ENCODE measurements around the gene ADAMTS13. TPM values are rescaled to one million over a fixed set of nuclear protein-coding genes. Genes with fewer than 3 reads are reported as not detected.

Gene ADAMTS13
- polyA plus RNA-seq, 1 donor from 2014 or later, result 0.35 TPM

DNA sequence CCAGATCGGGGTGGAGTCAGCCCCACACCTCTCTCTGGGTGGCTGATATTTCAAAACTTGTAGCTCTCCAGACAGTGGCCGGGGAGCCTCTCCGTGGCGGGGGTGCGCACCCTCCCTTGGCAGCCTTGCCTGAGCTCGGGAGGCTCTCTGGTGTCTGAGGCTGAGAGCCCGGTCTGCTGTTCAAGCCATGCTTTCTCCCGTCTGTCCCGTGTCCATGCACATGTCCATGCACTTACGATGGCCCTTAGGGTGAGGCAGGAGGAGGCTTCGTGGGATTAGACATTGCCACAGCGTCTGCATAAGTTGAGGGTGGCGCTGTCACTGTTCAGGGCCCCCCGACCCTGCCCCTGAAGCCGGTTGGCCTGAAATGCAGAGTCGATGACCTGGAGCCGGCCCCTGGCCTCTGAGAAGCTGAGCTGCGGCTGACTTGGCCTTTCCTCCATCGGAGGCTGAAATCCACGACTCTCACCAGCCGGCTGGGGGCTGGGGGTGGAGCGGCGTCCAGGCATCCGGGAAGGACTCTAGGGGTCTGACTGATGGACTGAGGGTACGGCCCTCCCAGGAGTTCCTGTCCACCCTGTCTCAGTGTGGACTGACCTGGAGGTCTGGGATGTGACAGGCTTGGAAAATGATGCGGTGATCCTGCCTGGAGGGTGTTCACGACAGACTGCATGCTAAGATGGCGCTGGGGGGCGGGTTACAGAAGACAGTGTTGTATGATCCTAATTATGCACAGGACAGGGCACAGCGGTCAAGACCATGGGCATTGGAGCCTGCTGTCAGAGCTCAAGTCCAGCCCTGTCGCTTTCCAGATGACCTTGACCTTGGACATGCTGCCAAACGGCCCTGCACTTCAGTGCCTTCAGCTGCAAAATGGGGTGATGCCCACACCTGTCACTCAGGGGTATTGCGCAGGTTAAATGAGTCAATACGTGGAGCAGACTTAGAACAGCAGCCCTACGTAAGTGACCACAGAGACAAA, 75.0 kb downstream of the ADAMTS13 start:
- Mint-ChIP-seq H3K36me3 (no peaks in the 10 kb centered on the region), H3K4me1 (no peaks in the 10 kb centered on the region), H3K27ac (no peak overlapping the region), H3K9me3 (peaks cover 0 to 12% (median 6%) of the 10 kb centered on the region in 3 donors), H3K4me3 (no peak overlapping the region), H3K27me3 (peaks cover 5% of the 10 kb centered on the region)

DNA sequence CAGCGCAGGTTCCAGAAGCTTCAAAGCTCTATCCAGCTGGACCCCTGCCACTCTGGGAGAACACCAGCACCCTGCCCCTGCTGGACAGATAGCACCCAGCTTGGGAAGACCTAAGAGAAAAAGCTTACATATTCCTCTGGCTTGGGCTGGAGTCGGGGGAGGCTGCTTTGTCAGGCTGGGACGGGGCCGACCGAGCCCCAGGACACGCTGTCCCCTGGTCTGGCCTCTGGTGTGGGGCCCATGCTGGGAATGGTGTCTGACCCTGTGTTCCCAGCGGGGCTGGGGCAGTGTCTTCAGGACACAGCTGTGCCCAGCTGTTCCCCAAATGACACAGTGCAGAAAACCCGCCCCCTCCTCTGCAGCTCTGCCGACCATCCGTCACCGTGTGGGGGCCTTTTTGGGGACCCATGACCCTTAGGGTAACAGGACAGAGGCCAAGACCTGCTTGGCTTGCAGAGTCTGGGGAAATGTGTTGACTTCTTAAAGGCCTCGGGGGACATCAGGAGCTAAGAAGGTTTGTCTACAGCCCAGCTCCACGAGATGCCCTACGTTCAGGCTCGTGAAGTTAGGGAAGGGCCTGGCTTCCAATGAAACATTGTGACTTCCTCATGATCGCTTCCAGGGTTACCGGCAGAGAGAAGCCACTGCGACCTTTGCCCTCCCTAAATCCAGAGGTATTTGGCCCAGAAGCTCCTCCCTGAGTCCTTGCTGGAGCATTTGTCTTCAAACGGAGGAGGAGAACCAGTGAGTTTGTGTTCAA, 77.1 kb downstream of the ADAMTS13 start:
- H3K27ac Mint-ChIP-seq, result no peak overlapping the region
- no peak overlapping the region for H3K4me3 Mint-ChIP-seq
- H3K36me3 Mint-ChIP-seq, result no peaks in the 10 kb centered on the region
- H3K9me3 Mint-ChIP-seq, result peaks cover 0 to 22% (median 14%) of the 10 kb centered on the region in 3 donors
- H3K4me1 Mint-ChIP-seq, result no peaks in the 10 kb centered on the region
- peaks cover 12% of the 10 kb centered on the region for H3K27me3 Mint-ChIP-seq

DNA sequence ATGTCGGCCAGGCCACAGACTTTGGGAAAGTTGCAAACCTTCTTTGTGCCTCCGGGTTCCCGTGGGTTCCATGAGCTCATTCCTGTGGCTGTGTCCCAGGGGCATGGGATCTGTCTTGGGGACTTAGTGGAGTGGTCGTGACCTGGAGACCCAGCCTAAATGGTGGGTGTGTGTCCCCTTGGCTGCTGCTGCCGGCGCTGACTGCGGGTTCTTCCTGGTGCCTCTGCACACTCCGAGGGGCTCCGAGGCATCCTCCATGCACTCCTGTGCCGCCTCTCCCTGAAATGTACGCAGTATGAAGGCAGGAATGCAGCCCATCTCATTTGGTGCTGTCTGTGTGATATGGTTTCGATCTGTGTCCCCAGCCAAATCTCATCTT, 77.7 kb downstream of the ADAMTS13 start:
- Mint-ChIP-seq H3K27ac (no peak overlapping the region), H3K4me1 (no peaks in the 10 kb centered on the region), H3K9me3 (peaks cover 0 to 22% (median 14%) of the 10 kb centered on the region in 3 donors), H3K36me3 (no peaks in the 10 kb centered on the region), H3K4me3 (no peak overlapping the region), H3K27me3 (peaks cover 12% of the 10 kb centered on the region)

DNA sequence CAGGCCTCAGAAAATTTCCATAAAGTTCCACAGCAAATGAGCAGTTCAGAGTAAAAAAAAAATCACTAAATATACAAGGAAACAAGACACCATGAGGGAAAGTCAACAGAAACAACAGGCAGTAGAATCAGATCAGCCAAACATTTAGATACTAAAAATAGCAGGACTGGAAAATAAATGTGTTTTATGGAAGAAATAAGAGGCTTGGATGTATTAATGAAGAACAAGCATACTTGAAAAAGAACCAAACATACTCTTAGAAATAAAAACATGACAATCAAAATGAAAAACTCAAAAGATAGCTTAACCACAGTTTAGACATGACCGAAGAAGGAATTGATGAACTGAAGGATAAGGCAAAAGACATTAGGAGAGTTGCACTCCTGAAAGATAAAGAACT, 79.9 kb downstream of the ADAMTS13 start:
- Mint-ChIP-seq H3K4me1 (no peaks in the 10 kb centered on the region), H3K27me3 (peaks cover 13% of the 10 kb centered on the region), H3K27ac (no peak overlapping the region), H3K9me3 (peaks cover 0 to 22% (median 14%) of the 10 kb centered on the region in 3 donors), H3K4me3 (no peak overlapping the region), H3K36me3 (no peaks in the 10 kb centered on the region)

DNA sequence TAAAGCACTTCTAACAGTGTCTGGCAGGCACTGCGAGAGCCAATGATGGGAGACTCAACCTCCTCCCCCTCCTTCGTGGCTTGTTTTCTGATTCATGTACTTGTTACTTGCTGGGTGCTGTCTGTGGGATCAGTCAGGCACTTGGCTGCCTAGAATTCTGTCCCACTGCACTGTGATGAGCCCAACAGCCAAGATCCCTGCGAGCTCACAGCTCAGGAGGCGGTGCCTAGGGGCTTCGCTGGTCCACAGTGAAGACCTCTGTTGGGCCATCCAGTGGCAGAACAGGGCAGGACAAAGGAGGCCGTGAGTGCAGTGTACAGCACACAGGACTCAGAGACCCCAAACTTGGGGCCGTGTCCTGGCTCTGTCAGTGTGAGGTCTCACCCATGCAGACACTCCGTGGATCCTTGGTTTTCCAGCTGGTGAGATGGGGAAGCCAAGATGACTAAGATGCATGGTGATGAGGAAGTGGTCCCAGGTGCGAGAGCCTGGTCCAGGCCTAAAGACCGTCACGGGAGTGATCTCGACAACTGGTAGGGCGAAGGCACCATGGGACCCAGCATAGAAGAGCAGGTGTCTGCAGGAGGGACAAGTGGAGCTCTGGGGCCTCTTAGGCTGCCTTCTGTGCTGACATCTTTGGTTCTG, 83.1 kb downstream of the ADAMTS13 start:
- Mint-ChIP-seq H3K4me3 (no peak overlapping the region), H3K4me1 (peaks cover 0 to 4% (median 0%) of the 10 kb centered on the region in 3 donors), H3K27ac (no peak overlapping the region), H3K36me3 (no peaks in the 10 kb centered on the region), H3K27me3 (peaks cover 21% of the 10 kb centered on the region), H3K9me3 (peaks cover 0 to 22% (median 14%) of the 10 kb centered on the region in 3 donors)

DNA sequence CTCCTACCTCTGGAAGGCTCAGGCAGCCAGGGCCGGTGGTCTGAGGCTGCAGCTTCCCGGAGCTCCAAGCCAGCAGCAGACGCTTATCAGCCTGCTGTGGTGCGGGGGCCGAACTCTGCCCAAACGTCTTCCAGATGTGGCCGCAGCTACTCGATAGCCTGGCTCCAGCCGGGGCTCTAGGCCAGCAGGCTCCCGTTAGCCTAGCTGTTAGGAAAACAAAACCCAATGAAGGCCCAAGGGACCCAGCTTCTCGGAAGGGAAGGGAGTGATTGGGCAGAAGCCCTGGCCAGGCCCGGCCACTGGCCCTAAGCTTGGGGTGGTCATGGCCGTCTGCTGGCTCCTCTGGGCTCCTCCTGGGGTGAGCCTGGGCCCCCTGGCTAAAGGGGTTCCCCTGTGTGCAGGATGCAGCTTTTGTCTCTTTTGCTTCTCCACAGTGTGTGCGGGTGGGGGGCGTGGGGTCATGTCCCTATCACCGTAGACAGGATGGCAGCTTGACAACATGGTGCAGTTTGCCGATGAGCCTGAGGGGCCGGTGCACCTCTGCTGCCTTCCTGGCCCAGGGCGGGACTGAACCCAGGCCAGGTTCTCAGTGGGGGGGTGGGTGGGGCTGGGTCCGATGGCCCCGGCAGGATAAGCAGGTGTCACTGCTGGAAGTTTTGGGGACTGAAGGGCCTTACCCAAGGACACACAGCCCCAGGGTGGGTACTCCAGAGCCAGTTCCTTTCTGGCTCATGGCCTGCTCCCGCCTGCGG, 83.9 kb downstream of the ADAMTS13 start:
- peaks cover 0 to 21% (median 14%) of the 10 kb centered on the region in 3 donors for H3K9me3 Mint-ChIP-seq
- H3K27ac Mint-ChIP-seq, result no peak overlapping the region
- no peak overlapping the region for H3K4me3 Mint-ChIP-seq
- H3K27me3 Mint-ChIP-seq, result peaks cover 21% of the 10 kb centered on the region
- peaks cover 0 to 4% (median 0%) of the 10 kb centered on the region in 3 donors for H3K4me1 Mint-ChIP-seq
- no peaks in the 10 kb centered on the region for H3K36me3 Mint-ChIP-seq

DNA sequence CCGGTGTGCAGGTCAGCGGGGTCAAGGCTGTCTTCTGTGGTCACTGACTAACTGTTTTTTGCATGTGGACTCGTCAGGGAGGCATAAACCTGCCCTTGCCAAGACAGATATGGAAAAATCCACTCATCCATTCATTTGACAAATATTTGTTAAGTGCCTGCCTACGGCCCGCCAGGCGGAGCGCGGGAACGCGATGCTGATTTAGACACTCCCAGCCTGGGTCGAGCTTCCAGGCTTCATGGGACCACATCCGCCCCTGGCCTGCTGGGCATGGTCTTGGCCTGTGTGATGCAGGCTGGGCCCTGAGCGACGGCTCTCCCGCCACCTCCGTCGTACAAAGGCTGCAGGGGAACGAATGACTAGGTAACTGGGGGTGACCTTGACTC, 84.5 kb downstream of the ADAMTS13 start:
- peaks cover 21% of the 10 kb centered on the region for H3K27me3 Mint-ChIP-seq
- H3K27ac Mint-ChIP-seq, result no peak overlapping the region
- H3K36me3 Mint-ChIP-seq, result no peaks in the 10 kb centered on the region
- peaks cover 0 to 15% (median 10%) of the 10 kb centered on the region in 3 donors for H3K9me3 Mint-ChIP-seq
- no peak overlapping the region for H3K4me3 Mint-ChIP-seq
- H3K4me1 Mint-ChIP-seq, result peaks cover 0 to 4% (median 0%) of the 10 kb centered on the region in 3 donors

DNA sequence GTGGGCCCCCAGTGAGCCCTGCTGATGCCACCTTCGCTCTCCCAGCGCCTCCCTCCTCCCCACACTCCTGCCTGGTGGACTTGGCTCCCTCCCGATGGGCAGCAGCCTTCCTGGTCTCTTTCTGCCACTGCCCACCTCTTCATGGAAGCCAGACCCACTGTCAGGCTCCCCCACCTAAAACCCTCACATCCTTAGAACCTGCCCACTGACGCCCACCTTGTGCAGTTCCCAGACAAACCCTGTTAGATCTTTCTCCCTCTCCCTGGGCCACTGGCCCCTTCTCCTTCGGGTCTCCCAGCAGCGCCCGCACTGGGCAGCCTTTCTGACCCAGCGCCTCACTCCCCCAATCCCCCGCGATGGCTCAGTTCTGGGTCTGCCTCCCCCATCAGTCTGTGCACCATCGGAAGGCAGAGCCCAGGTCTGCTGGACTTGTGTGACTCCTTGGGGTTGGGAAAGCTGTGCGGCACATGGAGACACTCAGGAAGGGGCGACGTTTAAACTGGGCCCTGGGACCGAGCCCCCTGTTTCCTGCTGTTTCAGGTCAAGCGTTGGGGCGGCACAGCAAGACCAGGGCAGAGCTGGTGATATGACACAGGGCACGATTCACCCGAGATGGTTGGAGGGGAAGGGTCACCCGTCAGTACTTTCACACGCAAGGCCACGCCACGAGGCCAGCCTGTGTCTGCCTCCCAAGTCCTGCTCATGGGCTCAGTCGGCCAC, 85.2 kb downstream of the ADAMTS13 start:
- Mint-ChIP-seq H3K27me3 (peaks cover 21% of the 10 kb centered on the region), H3K27ac (no peak overlapping the region), H3K4me3 (no peak overlapping the region), H3K9me3 (peaks cover 0 to 8% (median 7%) of the 10 kb centered on the region in 3 donors), H3K4me1 (peaks cover 0 to 4% (median 0%) of the 10 kb centered on the region in 3 donors), H3K36me3 (no peaks in the 10 kb centered on the region)

DNA sequence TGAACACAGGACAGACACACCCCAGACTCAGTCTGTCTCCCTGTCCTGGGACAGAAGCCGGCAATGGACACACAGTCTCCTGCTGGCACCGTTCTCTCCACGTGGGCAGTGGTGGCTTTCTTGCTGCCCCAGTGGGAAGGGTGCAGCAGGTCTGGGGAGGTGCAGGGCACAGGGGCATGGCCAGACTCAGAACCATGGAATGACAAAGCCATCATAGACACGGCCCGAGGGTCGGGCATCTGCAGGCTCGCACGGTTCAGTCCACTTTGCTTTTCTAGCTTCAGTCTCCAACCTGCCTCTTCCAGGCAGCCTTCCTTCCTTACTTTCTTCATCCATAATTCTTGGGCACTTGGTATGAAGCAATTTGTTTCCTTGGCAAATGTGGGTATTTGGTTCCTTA, 85.9 kb downstream of the ADAMTS13 start:
- H3K36me3 Mint-ChIP-seq, result no peaks in the 10 kb centered on the region
- no peak overlapping the region for H3K4me3 Mint-ChIP-seq
- H3K4me1 Mint-ChIP-seq, result peaks cover 0 to 4% (median 0%) of the 10 kb centered on the region in 3 donors
- peaks cover 0 to 4% (median 3%) of the 10 kb centered on the region in 3 donors for H3K9me3 Mint-ChIP-seq
- no peak overlapping the region for H3K27ac Mint-ChIP-seq
- H3K27me3 Mint-ChIP-seq, result peaks cover 21% of the 10 kb centered on the region

Other genes with a start within 250 kb of the ADAMTS13 start
- not detected for gene OBP2B, start 213.1 kb upstream of the ADAMTS13 start, polyA plus RNA-seq
- not detected for gene ABO, start 147.2 kb upstream of the ADAMTS13 start, polyA plus RNA-seq
- gene SURF6, start 86.2 kb upstream of the ADAMTS13 start, polyA plus RNA-seq, result 13.4 TPM
- 26.7 TPM for gene MED22, start 74.2 kb upstream of the ADAMTS13 start, polyA plus RNA-seq
- 1,229 TPM for gene RPL7A, start 74.1 kb upstream of the ADAMTS13 start, polyA plus RNA-seq
- gene SURF1, start 65.9 kb upstream of the ADAMTS13 start, polyA plus RNA-seq, result 114 TPM
- gene SURF2, start 65.8 kb upstream of the ADAMTS13 start, polyA plus RNA-seq, result 34.7 TPM
- gene SURF4, start 46.3 kb upstream of the ADAMTS13 start, polyA plus RNA-seq, result 72.6 TPM
- 0.16 TPM for gene STKLD1, start 46.0 kb upstream of the ADAMTS13 start, polyA plus RNA-seq
- gene REXO4, start 4.4 kb upstream of the ADAMTS13 start, polyA plus RNA-seq, result 31.6 TPM
- gene CACFD1, start 37.6 kb downstream of the ADAMTS13 start, polyA plus RNA-seq, result 15.9 TPM
- 65.2 TPM for gene SLC2A6, start 56.7 kb downstream of the ADAMTS13 start, polyA plus RNA-seq
- gene MYMK, start 102.6 kb downstream of the ADAMTS13 start, polyA plus RNA-seq, result not detected
- gene ADAMTSL2, start 112.3 kb downstream of the ADAMTS13 start, polyA plus RNA-seq, result not detected
- gene FAM163B, start 187.0 kb downstream of the ADAMTS13 start, polyA plus RNA-seq, result not detected
- not detected for gene DBH, start 214.0 kb downstream of the ADAMTS13 start, polyA plus RNA-seq

Data from IgD-negative memory B cell (primary cell).